GM10248 (cell line): ENCODE results near the gene FPGS.

Source experiments
- CTCF ChIA-PET: fragments of 300-600 bp; sonication (Branson Sonifier 250); formaldehyde crosslinking; extraction: SDS; loops from one replicate; lab custom pipeline; 2021; ENCODE audit warnings: antibody characterized with exemption; lab: Yijun Ruan, JAX
- POLR2A ChIA-PET: fragments of 350-650 bp; sonication (Branson Sonifier 250); formaldehyde crosslinking; extraction: SDS; loops from one replicate; lab custom pipeline; 2020; ENCODE audit warnings: antibody characterized with exemption; lab: Yijun Ruan, JAX
- DNase-seq: peaks from one replicate; pipeline ENCODE4 v3.0.0; 2012; ENCODE audit errors: extremely low spot score
- TF ChIP-seq, protein P1 (sequence below): IDR thresholded peaks from 2 replicates; pipeline ENCODE4 v1.5.1; 2012; ENCODE audit warnings: mild to moderate bottlenecking, low read depth; ENCODE audit errors: extremely low read depth, missing control alignments, control extremely low read depth

FPGS gene

GRCh38 chr9:127816728-127817127 lies 14.0 kb downstream of the FPGS start:
- TF ChIP-seq, protein P1, sequence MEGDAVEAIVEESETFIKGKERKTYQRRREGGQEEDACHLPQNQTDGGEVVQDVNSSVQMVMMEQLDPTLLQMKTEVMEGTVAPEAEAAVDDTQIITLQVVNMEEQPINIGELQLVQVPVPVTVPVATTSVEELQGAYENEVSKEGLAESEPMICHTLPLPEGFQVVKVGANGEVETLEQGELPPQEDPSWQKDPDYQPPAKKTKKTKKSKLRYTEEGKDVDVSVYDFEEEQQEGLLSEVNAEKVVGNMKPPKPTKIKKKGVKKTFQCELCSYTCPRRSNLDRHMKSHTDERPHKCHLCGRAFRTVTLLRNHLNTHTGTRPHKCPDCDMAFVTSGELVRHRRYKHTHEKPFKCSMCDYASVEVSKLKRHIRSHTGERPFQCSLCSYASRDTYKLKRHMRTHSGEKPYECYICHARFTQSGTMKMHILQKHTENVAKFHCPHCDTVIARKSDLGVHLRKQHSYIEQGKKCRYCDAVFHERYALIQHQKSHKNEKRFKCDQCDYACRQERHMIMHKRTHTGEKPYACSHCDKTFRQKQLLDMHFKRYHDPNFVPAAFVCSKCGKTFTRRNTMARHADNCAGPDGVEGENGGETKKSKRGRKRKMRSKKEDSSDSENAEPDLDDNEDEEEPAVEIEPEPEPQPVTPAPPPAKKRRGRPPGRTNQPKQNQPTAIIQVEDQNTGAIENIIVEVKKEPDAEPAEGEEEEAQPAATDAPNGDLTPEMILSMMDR: no peak
- POLR2A ChIA-PET: no interaction called here
- DNase-seq: no peak
- CTCF ChIA-PET: interaction anchor here (1.0 to 2.1 kb wide), 3 partner anchors 45 to 127 kb away, joined by 3 to 7 read pairs (median 3); no protein-coding TSS in a partner anchor

- TF ChIP-seq, protein P1: no peak
- DNase-seq: no peak
- POLR2A ChIA-PET: interaction anchor here (0.5 to 1.0 kb wide), 2 partner anchors 17 to 21 kb away, joined by 3 to 4 read pairs; no protein-coding TSS in a partner anchor
- CTCF ChIA-PET: interaction anchor here (1.0 to 2.1 kb wide), 5 partner anchors 9 to 126 kb away, joined by 3 to 7 read pairs (median 3); no protein-coding TSS in a partner anchor
Observed at GRCh38 chr9:127817881-127818434, 15.3 kb downstream of the FPGS start.

GRCh38 chr9:127818574-127818973 lies 15.9 kb downstream of the FPGS start:
- POLR2A ChIA-PET: interaction anchor here (0.5 to 1.0 kb wide), 2 partner anchors 17 to 22 kb away, joined by 3 to 4 read pairs; no protein-coding TSS in a partner anchor
- CTCF ChIA-PET: interaction anchor here (1.0 to 2.1 kb wide), 3 partner anchors 10 to 51 kb away, joined by 3 to 7 read pairs (median 3); no protein-coding TSS in a partner anchor
- TF ChIP-seq, protein P1: no peak
- DNase-seq: no peak

DNA sequence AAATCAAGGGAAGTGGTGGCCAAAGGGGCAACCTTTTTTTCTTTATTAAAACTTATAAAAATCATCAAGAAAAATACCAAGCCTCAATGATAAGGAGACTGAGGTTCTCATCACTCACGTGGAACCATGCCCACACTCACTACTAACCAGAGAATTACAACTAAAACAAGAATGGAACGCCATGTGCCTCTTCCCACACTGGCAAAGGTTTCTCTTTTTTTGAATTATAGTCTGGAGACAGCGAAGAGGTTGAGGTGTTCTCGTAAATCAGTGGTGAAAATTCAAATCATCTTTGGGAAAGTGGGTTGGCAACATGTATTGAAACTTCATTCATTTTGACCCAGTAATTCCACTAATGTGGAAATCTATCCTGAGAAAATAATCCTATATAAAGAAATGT lies 19.4 kb downstream of the FPGS start:
- POLR2A ChIA-PET: no interaction called here
- no peak for DNase-seq

DNA sequence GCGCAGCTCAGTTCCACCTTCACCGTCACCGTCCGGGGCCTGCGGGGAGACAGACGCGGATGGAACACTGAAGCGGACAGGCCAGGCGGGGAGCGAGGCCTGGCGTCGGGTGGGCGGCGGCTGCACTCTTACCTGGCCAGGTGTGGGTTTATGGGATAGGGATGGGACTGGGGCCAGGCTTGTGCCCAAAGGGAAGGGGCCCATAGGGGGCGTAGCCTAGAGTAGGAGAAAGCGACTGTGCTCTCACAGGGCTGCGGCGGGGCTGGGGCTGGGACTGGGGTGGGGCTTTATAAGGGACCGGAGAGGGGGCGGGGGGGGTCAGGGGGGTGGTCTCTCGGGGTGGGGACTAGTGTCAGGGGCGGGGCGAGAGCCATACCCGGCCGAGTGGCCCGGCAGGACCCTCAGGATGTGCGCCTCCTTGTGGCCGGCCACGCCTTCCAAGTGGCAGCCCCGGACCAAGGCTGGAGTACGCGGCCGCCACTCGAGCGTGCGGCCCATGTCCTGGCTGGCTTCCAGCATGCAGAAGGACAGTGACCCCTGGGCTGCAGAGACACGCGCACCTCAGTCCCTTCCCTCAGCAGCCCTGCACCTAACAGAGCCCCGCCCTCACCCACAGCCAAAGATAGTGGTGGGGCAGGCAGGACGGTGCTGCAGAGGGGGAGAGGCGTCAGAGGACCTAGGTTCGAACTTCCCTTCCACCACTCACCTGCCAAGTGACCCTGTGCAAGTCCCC lies 22.8 kb downstream of the FPGS start:
- TF ChIP-seq, protein P1: peak; percentile 19
- DNase-seq: no peak
- ChIA-PET CTCF (interaction anchor here (0.9 to 1.3 kb wide), 3 partner anchors 20 to 90 kb away, joined by 3 to 4 read pairs (median 4); partner anchors contain the start of gene TOR2A), POLR2A (no interaction called here)

More for the DNA sequence above, 19.4 kb downstream of the FPGS start:
- TF ChIP-seq, protein P1: no peak
- CTCF ChIA-PET: interaction anchor here (1.4 kb wide), 1 partner anchor 30 kb away, joined by 3 read pairs; no protein-coding TSS in a partner anchor

- DNase-seq: no peak
- TF ChIP-seq, protein P1: no peak
- ChIA-PET CTCF (interaction anchor here (1.0 kb wide), 1 partner anchor 36 kb away, joined by 3 read pairs; no protein-coding TSS in a partner anchor), POLR2A (no interaction called here)
Observed at GRCh38 chr9:127826253-127826913, 23.7 kb downstream of the FPGS start.
